Endothelial cell of umbilical vein (primary cell): ENCODE data around the gene MACROD2. TPM values are rescaled to one million over a fixed set of nuclear protein-coding genes. Genes with fewer than 3 reads are reported as not detected.

ENCODE experiments used
- BruUV-seq: library from RNA; stranded (reverse); fragments of 400-500 nt; replicated peaks from 2 replicates; lab custom pipeline; 2021; lab: Mats Ljungman, UMichigan
- CTCF ChIA-PET: fragments of 300-600, 350-600 bp; sonication (Branson Sonifier 250); formaldehyde crosslinking; loops from one replicate; lab custom pipeline; 2021; ENCODE audit warnings: antibody characterized with exemption, inconsistent platforms; lab: Charles Lee
- POLR2A ChIA-PET: fragments of 300-600, 350-600 bp; sonication (Branson Sonifier 250); formaldehyde crosslinking; loops from one replicate; lab custom pipeline; 2021; ENCODE audit warnings: antibody characterized with exemption, inconsistent platforms; lab: Charles Lee
- DNase-seq: peaks from one replicate; pipeline ENCODE4 v3.0.0-alpha.2; 2011; ENCODE audit warnings: low read depth, low spot score
- FAIRE-seq: peaks from 2 replicates; lab custom pipeline; 2011; peaks lifted over from hg19 to GRCh38; lab: Jason Lieb, UNC
- H2AFZ ChIP-seq: 2 replicates; pipeline ENCODE4 v1.6.0; 2012; ENCODE audit warnings: low read depth, low read length, control low read depth, inconsistent platforms
- H3K27ac ChIP-seq: 2 replicates; pipeline ENCODE4 v1.5.1; 2011; ENCODE audit warnings: low read depth, mild to moderate bottlenecking, control low read depth, low read length, moderate library complexity; ENCODE audit not compliant: insufficient read depth
- H3K27me3 ChIP-seq, 2 experiments: 2 replicates each; pipeline versions ENCODE4 v1.6.0 to v1.6.1; 2011; ENCODE audit warnings: low read length in 2 of 2, mixed read lengths in 1 of 2; ENCODE audit not compliant: control insufficient read depth in 2 of 2, insufficient read depth in 2 of 2
- H3K36me3 ChIP-seq, 2 experiments: 2 replicates in 1 of 2; 3 replicates in 1 of 2; pipeline ENCODE4 v1.5.1; 2011; ENCODE audit warnings: low read length in 2 of 2, mild to moderate bottlenecking in 1 of 2, moderate library complexity in 1 of 2; ENCODE audit not compliant: control insufficient read depth in 2 of 2, insufficient read depth in 2 of 2; ENCODE audit errors: extremely low read depth in 1 of 2
- H3K4me1 ChIP-seq: 3 replicates; pipeline ENCODE4 v1.5.1; 2011; ENCODE audit warnings: mild to moderate bottlenecking, low read length; ENCODE audit not compliant: control insufficient read depth, insufficient read depth; ENCODE audit errors: extremely low read depth
- H3K4me2 ChIP-seq: 2 replicates; pipeline ENCODE4 v1.6.1; 2011; ENCODE audit warnings: low read length, control low read depth, mixed read lengths; ENCODE audit not compliant: insufficient read depth
- H3K4me3 ChIP-seq, 3 experiments: fragments of 200-600 bp in 1 of 3; sonication (generic), shearing (Covaris generic) in 1 of 3; replicated peaks in 1 of 3; 2 replicates each; pipeline ENCODE4 v1.5.1; 2011 to 2016; ENCODE audit warnings: control low read depth in 3 of 3, low read length in 3 of 3, mild to moderate bottlenecking in 2 of 3, inconsistent platforms in 1 of 3, low read depth in 1 of 3, moderate library complexity in 1 of 3; ENCODE audit not compliant: insufficient read depth in 1 of 3
- H3K79me2 ChIP-seq: 2 replicates; pipeline ENCODE4 v1.6.0; 2012; ENCODE audit warnings: low read length, inconsistent platforms; ENCODE audit not compliant: control insufficient read depth, insufficient read depth
- H3K9ac ChIP-seq: replicated peaks from 2 replicates; pipeline ENCODE3; 2011; ENCODE audit warnings: low read length, control low read depth; ENCODE audit not compliant: insufficient read depth; ENCODE audit errors: extremely low read depth
- H3K9me1 ChIP-seq: replicated peaks from 3 replicates; pipeline ENCODE4 v1.6.0; 2011; ENCODE audit warnings: mild to moderate bottlenecking, low read length; ENCODE audit not compliant: control insufficient read depth, insufficient read depth; ENCODE audit errors: extremely low read depth
- H3K9me3 ChIP-seq: replicated peaks from 2 replicates; pipeline ENCODE4 v1.5.1; 2012; ENCODE audit warnings: low read length, inconsistent platforms; ENCODE audit not compliant: control insufficient read depth, insufficient read depth
- H4K20me1 ChIP-seq: replicated peaks from 2 replicates; pipeline ENCODE3; 2011; ENCODE audit warnings: mild to moderate bottlenecking, low read length; ENCODE audit not compliant: control insufficient read depth, insufficient read depth; ENCODE audit errors: extremely low read depth
- FOS ChIP-seq: IDR thresholded peaks from 2 replicates; pipeline ENCODE4 v1.6.1; 2011; ENCODE audit warnings: mild to moderate bottlenecking, low read length, moderate library complexity, borderline replicate concordance; ENCODE audit not compliant: insufficient read depth
- GATA2 ChIP-seq: IDR thresholded peaks from 2 replicates; pipeline ENCODE4 v1.7.0; 2011; ENCODE audit warnings: low read depth, mild to moderate bottlenecking, moderate library complexity, mixed read lengths, low read length; ENCODE audit not compliant: insufficient read length, insufficient read depth
- JUN ChIP-seq: IDR thresholded peaks from 2 replicates; pipeline ENCODE4 v1.6.1; 2011; ENCODE audit warnings: borderline replicate concordance, low read depth; ENCODE audit not compliant: insufficient read length, insufficient read depth
- MYC ChIP-seq: IDR thresholded peaks from one replicate; pipeline ENCODE4 v1.6.1; 2011; ENCODE audit warnings: mild to moderate bottlenecking, low read depth, low read length
- POLR2A ChIP-seq: IDR thresholded peaks from 2 replicates; pipeline ENCODE4 v1.6.1; 2012; ENCODE audit warnings: low read depth, mild to moderate bottlenecking, control low read depth, low read length
- POLR2AphosphoS5 ChIP-seq: IDR thresholded peaks from 2 replicates; pipeline ENCODE4 v1.6.1; 2012; ENCODE audit warnings: low read depth, mild to moderate bottlenecking, control low read depth, low read length, moderate library complexity; ENCODE audit not compliant: insufficient read depth
- dilution Hi-C: fragments of 300-500 bp; cut with MboI; formaldehyde crosslinking; loops from one replicate; pipeline ENCODE4 v1.15.0; 2019; ENCODE audit warnings: low sequenced_read_pairs; ENCODE audit not compliant: extremely low pct_ligation_motif_present
- intact Hi-C: fragments of 100-400 bp; cut with micrococcal nuclease; formaldehyde crosslinking; loops from one replicate; pipeline ENCODE4 v1.10.0; 2022
- polyA plus RNA-seq, 4 experiments: library from polyadenylated mRNA; depleted of rRNA in 3 of 4; stranded (reverse) in 3 of 4; unstranded in 1 of 4; fragments of >200 nt; gene quantifications; 2 replicates each; pipeline versions ENCODE4 v1.2.1 to v1.2.3, GENCODE V29; 2011 to 2012; ENCODE audit warnings: missing spikeins in 1 of 4
- total RNA-seq: library from RNA; stranded (reverse); gene quantifications from 2 replicates; pipeline ENCODE4 v1.2.3, GENCODE V29; 2021
- TF ChIP-seq, protein P1 (sequence below), 2 donors: IDR thresholded peaks; 1 replicate in 1 of 2; 2 replicates in 1 of 2; pipeline ENCODE4 v1.5.1; 2011; ENCODE audit warnings: low read length in 2 of 2, mild to moderate bottlenecking in 2 of 2, moderate library complexity in 2 of 2, control low read depth in 1 of 2, inconsistent platforms in 1 of 2, low read depth in 1 of 2; ENCODE audit not compliant: insufficient read depth in 1 of 2; ENCODE audit errors: extremely low read depth in 1 of 2
- TF ChIP-seq, protein P2 (sequence below): IDR thresholded peaks from 2 replicates; pipeline ENCODE4 v1.6.1; 2011; ENCODE audit not compliant: insufficient read depth, insufficient read length

The MACROD2 gene
- total and polyA plus RNA-seq, 2 donors (not counting 3 experiments of a cell fraction or from before 2014, with no cell fraction given): 0.11 to 0.73 TPM

DNA sequence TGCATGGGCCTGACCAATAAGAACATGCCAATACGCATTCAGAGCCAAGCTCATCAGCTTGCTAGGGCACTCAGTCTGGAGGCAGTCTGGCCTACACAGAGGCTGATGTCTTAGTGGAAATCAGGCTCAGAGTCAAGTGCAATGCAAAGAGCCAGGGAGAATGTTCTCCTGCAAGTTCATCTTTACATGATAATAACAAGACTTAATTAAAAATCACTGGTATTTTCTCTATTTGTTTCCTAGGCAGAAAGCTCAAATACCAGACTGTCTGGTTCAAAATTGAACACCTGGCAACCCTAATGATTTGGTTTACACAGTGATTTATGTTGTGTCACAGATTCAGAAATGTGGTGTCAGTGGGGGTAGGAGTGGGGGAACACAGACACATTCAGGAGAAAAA lies 1031.4 kb downstream of the MACROD2 start:
- Histone ChIP-seq H3K9me3 (no peaks in the 10 kb centered on the region), H3K27me3 (no peaks in the 10 kb centered on the region), H3K9ac (no peak overlapping the region), H3K4me2 (no peak overlapping the region), H3K4me3 (no peak overlapping the region), H3K27ac (no peak overlapping the region), H3K36me3 (no peaks in the 10 kb centered on the region), H3K79me2 (no peaks in the 10 kb centered on the region), H3K4me1 (no peaks in the 10 kb centered on the region), H4K20me1 (no peaks in the 10 kb centered on the region), H2AFZ (no peak overlapping the region), H3K9me1 (no peaks in the 10 kb centered on the region)
- CTCF ChIA-PET: no interaction called here
- intact Hi-C loops (no loop called here), dilution Hi-C loops (no loop called here)
- no TSS peak for BruUV-seq
- no peak for FAIRE-seq
- TF ChIP-seq FOS: no peak
- no peak for TF ChIP-seq GATA2
- no peak for TF ChIP-seq MYC
- no peak for DNase-seq
- POLR2A ChIA-PET: no interaction called here

DNA sequence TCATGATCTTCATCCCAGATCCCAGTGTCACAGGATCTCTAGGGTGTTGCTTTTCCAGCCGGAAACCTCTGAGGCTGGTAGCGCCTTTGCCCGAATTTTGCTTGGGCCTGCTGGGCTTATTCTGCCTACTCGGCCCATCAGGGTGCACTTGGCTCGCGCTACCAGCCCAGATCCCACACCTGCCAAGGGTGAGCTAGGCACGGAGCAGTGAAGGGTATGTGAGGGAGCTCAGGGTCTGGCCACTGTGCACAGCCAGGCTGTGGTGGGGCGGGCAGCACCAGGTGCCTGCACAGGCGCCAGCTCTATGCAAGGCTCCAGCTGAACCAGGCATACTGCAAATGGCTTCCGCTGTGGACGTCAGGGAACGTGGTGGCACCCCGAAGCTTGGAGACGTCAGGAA lies 1035.5 kb downstream of the MACROD2 start:
- ChIA-PET CTCF (interaction anchor here (1.2 to 1.5 kb wide), 4 partner anchors 9 to 269 kb away, joined by 3 to 4 read pairs (median 4); no protein-coding TSS in a partner anchor), POLR2A (no interaction called here)
- DNase-seq (no peak), FAIRE-seq (no peak)
- no peaks in the 10 kb centered on the region for H3K79me2 ChIP-seq
- H3K9me1 ChIP-seq: no peaks in the 10 kb centered on the region
- no peak overlapping the region for H3K9ac ChIP-seq
- H3K4me3 ChIP-seq: no peak overlapping the region
- no peak overlapping the region for H3K4me2 ChIP-seq
- H2AFZ ChIP-seq: no peak overlapping the region
- H4K20me1 ChIP-seq: no peaks in the 10 kb centered on the region
- H3K4me1 ChIP-seq: no peaks in the 10 kb centered on the region
- H3K9me3 ChIP-seq: no peaks in the 10 kb centered on the region
- dilution Hi-C loops (no loop called here), intact Hi-C loops (no loop called here)
- no TSS peak for BruUV-seq
- TF ChIP-seq, protein P1, sequence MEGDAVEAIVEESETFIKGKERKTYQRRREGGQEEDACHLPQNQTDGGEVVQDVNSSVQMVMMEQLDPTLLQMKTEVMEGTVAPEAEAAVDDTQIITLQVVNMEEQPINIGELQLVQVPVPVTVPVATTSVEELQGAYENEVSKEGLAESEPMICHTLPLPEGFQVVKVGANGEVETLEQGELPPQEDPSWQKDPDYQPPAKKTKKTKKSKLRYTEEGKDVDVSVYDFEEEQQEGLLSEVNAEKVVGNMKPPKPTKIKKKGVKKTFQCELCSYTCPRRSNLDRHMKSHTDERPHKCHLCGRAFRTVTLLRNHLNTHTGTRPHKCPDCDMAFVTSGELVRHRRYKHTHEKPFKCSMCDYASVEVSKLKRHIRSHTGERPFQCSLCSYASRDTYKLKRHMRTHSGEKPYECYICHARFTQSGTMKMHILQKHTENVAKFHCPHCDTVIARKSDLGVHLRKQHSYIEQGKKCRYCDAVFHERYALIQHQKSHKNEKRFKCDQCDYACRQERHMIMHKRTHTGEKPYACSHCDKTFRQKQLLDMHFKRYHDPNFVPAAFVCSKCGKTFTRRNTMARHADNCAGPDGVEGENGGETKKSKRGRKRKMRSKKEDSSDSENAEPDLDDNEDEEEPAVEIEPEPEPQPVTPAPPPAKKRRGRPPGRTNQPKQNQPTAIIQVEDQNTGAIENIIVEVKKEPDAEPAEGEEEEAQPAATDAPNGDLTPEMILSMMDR (IDR thresholded peaks at IDR 0.05; ENCODE audit: extremely low read depth in 1 of 2, insufficient read depth in 1 of 2, low read depth in 1 of 2, low read length in 2 of 2): no peak
- TF ChIP-seq POLR2AphosphoS5 (no peak), JUN (no peak), POLR2A (no peak), GATA2 (no peak), FOS (no peak)
- TF ChIP-seq, protein P2, sequence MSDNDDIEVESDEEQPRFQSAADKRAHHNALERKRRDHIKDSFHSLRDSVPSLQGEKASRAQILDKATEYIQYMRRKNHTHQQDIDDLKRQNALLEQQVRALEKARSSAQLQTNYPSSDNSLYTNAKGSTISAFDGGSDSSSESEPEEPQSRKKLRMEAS: no peak
- no peaks in the 10 kb centered on the region for H3K27me3 ChIP-seq
- H3K36me3 ChIP-seq: no peaks in the 10 kb centered on the region
- no peak overlapping the region for H3K27ac ChIP-seq
